ENCODE measurements around the gene ZNF581.

GRCh38 chr19:55623561-55623960 lies 19.9 kb upstream of the ZNF581 start:
- TF ChIP-seq, protein P1, sequence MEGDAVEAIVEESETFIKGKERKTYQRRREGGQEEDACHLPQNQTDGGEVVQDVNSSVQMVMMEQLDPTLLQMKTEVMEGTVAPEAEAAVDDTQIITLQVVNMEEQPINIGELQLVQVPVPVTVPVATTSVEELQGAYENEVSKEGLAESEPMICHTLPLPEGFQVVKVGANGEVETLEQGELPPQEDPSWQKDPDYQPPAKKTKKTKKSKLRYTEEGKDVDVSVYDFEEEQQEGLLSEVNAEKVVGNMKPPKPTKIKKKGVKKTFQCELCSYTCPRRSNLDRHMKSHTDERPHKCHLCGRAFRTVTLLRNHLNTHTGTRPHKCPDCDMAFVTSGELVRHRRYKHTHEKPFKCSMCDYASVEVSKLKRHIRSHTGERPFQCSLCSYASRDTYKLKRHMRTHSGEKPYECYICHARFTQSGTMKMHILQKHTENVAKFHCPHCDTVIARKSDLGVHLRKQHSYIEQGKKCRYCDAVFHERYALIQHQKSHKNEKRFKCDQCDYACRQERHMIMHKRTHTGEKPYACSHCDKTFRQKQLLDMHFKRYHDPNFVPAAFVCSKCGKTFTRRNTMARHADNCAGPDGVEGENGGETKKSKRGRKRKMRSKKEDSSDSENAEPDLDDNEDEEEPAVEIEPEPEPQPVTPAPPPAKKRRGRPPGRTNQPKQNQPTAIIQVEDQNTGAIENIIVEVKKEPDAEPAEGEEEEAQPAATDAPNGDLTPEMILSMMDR (IDR thresholded peaks at IDR 0.05) = no peak
- TF ChIP-seq POLR2A (IDR thresholded peaks at IDR 0.05) = no peak

All from heart left ventricle (tissue), 13 donors.